ENCODE measurements around the gene NHS.

DNA sequence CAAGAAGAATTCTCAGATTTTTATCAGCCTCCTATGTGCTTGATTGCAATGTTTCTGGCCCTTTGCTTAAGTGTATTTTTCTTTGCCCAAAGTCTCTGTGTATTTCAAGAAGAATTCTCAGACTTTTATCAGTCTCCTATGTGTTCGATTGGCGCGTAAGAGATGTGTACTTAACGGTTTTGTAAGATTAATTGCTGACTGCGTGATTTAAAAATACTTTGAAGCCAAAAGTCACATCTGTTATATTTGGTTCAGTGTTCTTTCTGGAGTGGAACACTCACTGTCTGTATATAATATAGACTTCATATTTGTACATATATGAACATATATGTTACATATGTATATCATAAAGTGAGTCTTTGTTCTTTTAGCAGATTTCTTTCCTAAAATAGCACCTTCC is 373.7 kb downstream of the NHS start:
- TF ChIP-seq, protein P1, sequence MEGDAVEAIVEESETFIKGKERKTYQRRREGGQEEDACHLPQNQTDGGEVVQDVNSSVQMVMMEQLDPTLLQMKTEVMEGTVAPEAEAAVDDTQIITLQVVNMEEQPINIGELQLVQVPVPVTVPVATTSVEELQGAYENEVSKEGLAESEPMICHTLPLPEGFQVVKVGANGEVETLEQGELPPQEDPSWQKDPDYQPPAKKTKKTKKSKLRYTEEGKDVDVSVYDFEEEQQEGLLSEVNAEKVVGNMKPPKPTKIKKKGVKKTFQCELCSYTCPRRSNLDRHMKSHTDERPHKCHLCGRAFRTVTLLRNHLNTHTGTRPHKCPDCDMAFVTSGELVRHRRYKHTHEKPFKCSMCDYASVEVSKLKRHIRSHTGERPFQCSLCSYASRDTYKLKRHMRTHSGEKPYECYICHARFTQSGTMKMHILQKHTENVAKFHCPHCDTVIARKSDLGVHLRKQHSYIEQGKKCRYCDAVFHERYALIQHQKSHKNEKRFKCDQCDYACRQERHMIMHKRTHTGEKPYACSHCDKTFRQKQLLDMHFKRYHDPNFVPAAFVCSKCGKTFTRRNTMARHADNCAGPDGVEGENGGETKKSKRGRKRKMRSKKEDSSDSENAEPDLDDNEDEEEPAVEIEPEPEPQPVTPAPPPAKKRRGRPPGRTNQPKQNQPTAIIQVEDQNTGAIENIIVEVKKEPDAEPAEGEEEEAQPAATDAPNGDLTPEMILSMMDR (IDR thresholded peaks at IDR 0.05): no peak
- TF ChIP-seq ZFX (IDR thresholded peaks at IDR 0.05; ENCODE audit: borderline replicate concordance): no peak
